22Rv1 (cell line): ENCODE results near the gene BBS1.
A peak's percentile ranks its signal among the peaks of the same experiment; 100 is the strongest.

Source experiments
- H3K27ac ChIP-seq: fragments of 450-650 bp; 2 replicates; pipeline ENCODE4 v1.5.1; 2017
- CTCF ChIP-seq: fragments of 450-650 bp; IDR thresholded peaks from 2 replicates; pipeline ENCODE4 v1.5.1; 2017; ENCODE audit warnings: mild to moderate bottlenecking
- ZFX ChIP-seq: fragments of 450-650 bp; IDR thresholded peaks from 2 replicates; pipeline ENCODE4 v1.6.1; 2017; ENCODE audit warnings: antibody characterized with exemption, borderline replicate concordance

BBS1 gene

GRCh38 chr11:66541892-66542291 lies 31.5 kb downstream of the BBS1 start:
- no peak for TF ChIP-seq ZFX
- no peak for TF ChIP-seq CTCF
- H3K27ac ChIP-seq = no peak overlapping the region

DNA sequence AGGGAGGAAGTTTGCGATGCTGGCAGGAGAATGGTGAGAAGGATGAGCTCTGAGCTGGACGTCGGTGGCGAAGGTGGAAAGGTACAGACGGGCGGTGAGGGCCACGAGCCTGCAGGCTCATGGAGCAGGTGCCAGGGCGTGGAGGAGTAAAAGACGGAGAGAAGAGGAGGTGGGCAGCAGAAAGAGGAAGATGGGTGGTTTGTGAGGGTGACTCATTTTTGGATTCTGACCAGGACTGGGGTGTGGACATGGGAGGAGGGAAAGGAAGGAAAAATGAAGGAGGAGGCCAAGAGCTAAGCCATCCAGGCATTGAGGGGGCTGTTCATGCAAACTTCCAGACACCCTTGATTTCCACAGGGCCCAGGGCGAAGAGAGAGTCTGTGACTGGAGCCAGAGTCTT lies 31.9 kb downstream of the BBS1 start:
- no peak overlapping the region for H3K27ac ChIP-seq
- TF ChIP-seq ZFX (no peak), CTCF (no peak)

GRCh38 chr11:66543263-66544107 lies 33.0 kb downstream of the BBS1 start:
- H3K27ac ChIP-seq = no peak overlapping the region
- no peak for TF ChIP-seq CTCF
- TF ChIP-seq ZFX = no peak

DNA sequence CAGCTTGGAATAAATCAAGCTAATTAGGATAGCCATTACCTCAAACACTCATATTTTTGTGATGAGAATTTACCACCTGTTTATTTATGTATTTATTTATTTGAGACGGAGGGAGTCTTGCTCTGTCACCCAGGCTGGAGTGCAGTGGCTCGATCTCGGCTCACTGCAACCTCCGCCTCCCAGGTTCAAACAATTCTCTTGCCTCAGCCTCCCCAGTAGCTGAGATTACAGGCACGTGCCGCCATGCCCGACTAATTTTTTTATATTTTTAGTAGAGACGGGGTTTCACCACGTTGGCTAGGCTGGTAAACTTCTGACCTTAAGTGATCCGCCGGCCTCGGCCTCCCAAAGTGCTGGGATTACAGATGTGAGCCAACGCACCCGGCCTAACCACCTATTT lies 34.5 kb downstream of the BBS1 start:
- H3K27ac ChIP-seq = peak overlapping the region; percentile 71

DNA sequence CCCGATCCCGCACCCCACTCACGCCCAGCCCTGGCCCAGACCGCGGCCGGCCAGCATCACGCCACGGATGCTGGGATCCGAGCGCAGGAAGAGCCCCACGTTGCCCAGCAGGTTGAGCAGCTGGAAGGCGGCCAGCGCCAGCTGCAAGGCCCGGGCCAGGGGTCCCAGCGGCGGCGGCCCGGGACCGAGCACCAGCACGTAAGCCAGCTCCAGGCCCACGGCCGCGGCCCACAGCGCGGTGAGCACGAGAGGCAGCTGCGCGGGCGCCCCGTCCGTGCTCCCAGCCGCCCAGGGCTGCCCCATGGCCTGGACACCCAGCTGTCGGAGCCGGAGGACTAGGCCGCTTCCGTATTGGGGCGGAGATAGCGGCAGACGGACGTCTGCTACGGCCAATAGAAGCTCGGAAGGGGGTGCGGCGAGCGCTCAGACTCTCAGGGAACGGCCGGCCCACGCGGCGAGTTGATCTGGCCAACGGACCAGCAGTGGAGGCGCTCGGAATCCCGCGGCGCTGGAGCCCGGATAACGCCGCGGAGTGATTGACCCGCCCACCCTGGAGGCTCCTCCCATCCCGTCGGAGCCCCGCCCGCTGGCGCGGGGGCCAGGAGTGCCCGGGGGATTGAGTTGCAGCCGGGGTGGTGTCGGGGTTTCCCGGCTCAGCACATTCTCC lies 35.4 kb downstream of the BBS1 start, which contains the start of gene ZDHHC24:
Gene ZDHHC24, minus strand, starts transcription at position 348 of the 667 bp plus-strand sequence. Its CDS starts 45 bp downstream, at position 303.
- H3K27ac ChIP-seq = peak within 1 kb of the TSS; percentile 71
- no peak for TF ChIP-seq CTCF
- no peak for TF ChIP-seq ZFX

DNA sequence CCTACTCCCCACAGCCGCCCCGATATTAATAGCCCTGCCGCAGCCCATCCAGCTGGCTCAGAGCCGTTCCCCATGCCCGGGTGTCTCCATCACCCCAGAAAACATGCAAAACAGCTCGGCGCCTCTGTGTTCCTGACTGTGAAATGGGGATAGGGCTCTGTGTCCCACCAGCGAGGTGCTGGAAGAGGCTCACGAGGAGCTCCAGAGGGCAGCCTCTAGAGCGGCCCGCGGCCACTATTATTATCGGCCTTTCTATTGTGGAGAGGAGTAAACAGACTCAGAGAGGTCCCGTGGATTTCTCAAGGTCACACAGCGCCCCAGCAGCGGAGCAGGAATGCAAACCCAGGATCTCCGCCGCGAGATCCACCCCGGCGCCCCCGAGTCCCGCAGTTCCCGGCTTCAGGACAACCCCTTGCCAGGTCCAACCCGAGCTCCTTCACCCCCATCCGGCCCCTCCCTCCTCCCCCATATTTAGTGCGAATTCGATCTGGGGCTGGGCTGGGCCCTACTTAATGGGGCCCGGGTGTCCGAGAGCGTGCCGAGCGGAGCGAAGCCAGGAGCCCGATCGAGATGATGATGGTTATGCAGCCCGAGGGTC lies 36.0 kb downstream of the BBS1 start, which contains the start of gene ACTN3:
Gene ACTN3, plus strand, starts transcription at position 536 of the 598 bp plus-strand sequence. Its CDS starts 35 bp downstream, at position 571.
- H3K27ac ChIP-seq = peak within 1 kb of the TSS; percentile 71
- no peak for TF ChIP-seq ZFX
- TF ChIP-seq CTCF = no peak

DNA sequence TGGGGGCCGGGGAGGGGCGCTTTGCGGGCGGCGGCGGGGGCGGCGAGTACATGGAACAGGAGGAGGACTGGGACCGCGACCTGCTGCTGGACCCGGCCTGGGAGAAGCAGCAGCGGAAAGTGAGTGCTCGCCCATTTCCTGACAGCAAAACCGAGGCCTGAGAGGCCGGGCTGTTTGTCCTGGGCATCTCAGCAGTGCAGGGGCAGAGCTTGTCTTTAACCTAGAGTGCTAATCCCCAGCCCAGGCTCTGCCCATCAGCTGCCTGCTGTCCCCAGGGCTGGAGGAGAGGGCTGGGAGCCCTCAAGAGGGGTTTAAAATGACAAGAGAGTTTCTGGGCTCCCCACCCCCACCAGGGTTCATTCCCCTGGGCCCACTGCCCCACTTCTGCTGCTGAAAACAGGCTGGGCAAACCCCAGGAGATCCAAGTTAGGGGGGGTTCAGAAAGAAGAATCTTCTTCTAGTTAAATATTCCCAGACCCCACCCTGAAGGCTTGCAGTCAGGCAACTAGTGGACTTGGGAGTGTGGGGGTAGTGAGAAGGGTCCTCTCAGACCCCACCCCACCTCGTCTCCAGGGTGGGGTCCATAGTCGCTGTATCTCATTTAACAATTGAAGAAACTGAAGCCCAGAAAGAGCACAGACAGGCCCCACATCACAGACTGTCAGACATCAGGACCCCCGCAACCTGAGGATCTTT lies 36.7 kb downstream of the BBS1 start:
- no peak overlapping the region for H3K27ac ChIP-seq
- TF ChIP-seq ZFX (no peak), CTCF (no peak)
